SK-N-MC (cell line): ENCODE data around the gene ZMYND12.

Experiments
- DNase-seq: peaks from one replicate; pipeline ENCODE4 v3.0.0-alpha.2; 2011; ENCODE audit warnings: low read depth, low spot score
- H3K27ac ChIP-seq: fragments of 200-600 bp; sonication (generic); 2 replicates; pipeline ENCODE4 v1.5.1; 2016; ENCODE audit warnings: mixed run types
- H3K36me3 ChIP-seq: fragments of 200-600 bp; sonication (generic); 2 replicates; pipeline ENCODE4 v1.6.1; 2017; ENCODE audit warnings: antibody characterized with exemption, low read length, mixed read lengths; ENCODE audit not compliant: insufficient read depth
- H3K4me3 ChIP-seq: fragments of 200-600 bp; sonication (generic); 2 replicates; pipeline ENCODE4 v1.5.1; 2016
- H3K9ac ChIP-seq: fragments of 200-600 bp; sonication (generic); 2 replicates; pipeline ENCODE4 v1.8.0; 2017; ENCODE audit warnings: mixed run types, mixed read lengths; ENCODE audit not compliant: insufficient read length
- H3K9me3 ChIP-seq: fragments of 200-600 bp; sonication (generic); 2 replicates; pipeline ENCODE4 v1.6.1; 2017; ENCODE audit warnings: low read depth, mild to moderate bottlenecking, antibody characterized with exemption, low read length, moderate library complexity, mixed read lengths
- EZH2 ChIP-seq: fragments of 200-600 bp; sonication (generic); IDR thresholded peaks from one replicate; pipeline ENCODE4 v1.6.1; 2017; ENCODE audit warnings: antibody characterized with exemption
- FOXP2 ChIP-seq: optimal IDR thresholded peaks from 2 replicates; pipeline ENCODE3; 2011; ENCODE audit warnings: mild to moderate bottlenecking, moderate library complexity; ENCODE audit not compliant: insufficient read depth; ENCODE audit errors: extremely low read length, control extremely low read depth
- POLR2AphosphoS5 ChIP-seq: IDR thresholded peaks from 2 replicates; pipeline ENCODE4 v1.6.1; 2012; ENCODE audit warnings: mild to moderate bottlenecking, low read depth, low read length, borderline replicate concordance

Gene ZMYND12

GRCh38 chr1:42392255-42392654 is 63.6 kb downstream of the ZMYND12 start:
- H3K4me3 ChIP-seq, result no peak overlapping the region
- DNase-seq, result no peak

GRCh38 chr1:42386051-42386450 is 69.8 kb downstream of the ZMYND12 start:
- Histone ChIP-seq H3K36me3 (no peaks in the 10 kb centered on the region), H3K27ac (no peak overlapping the region), H3K4me3 (no peak overlapping the region), H3K9ac (no peak overlapping the region), H3K9me3 (no peaks in the 10 kb centered on the region)
- TF ChIP-seq EZH2 (no peak), FOXP2 (no peak), POLR2AphosphoS5 (no peak)
- no peak for DNase-seq

More at GRCh38 chr1:42392255-42392654, 63.6 kb downstream of the ZMYND12 start:
- no peak overlapping the region for H3K9ac ChIP-seq
- no peak for TF ChIP-seq POLR2AphosphoS5
- TF ChIP-seq EZH2, result no peak
- no peak for TF ChIP-seq FOXP2
- H3K9me3 ChIP-seq, result no peaks in the 10 kb centered on the region
- no peak overlapping the region for H3K27ac ChIP-seq
- H3K36me3 ChIP-seq, result no peaks in the 10 kb centered on the region

- Histone ChIP-seq H3K9me3 (no peaks in the 10 kb centered on the region), H3K4me3 (no peak overlapping the region), H3K36me3 (no peaks in the 10 kb centered on the region), H3K9ac (no peak overlapping the region), H3K27ac (no peak overlapping the region)
- TF ChIP-seq EZH2 (no peak), FOXP2 (no peak), POLR2AphosphoS5 (no peak)
- DNase-seq, result no peak
These were observed 70.5 kb downstream of the ZMYND12 start for GRCh38 chr1:42385283-42385682.

GRCh38 chr1:42381280-42381673 is 74.5 kb downstream of the ZMYND12 start:
- no peaks in the 10 kb centered on the region for H3K36me3 ChIP-seq
- H3K9me3 ChIP-seq, result no peaks in the 10 kb centered on the region
- no peak overlapping the region for H3K27ac ChIP-seq
- no peak overlapping the region for H3K9ac ChIP-seq
- TF ChIP-seq EZH2 (peak; percentile 91), FOXP2 (no peak), POLR2AphosphoS5 (no peak)
- no peak for DNase-seq
- peak overlapping the region; percentile 69 for H3K4me3 ChIP-seq

- Histone ChIP-seq H3K9me3 (no peaks in the 10 kb centered on the region), H3K4me3 (peak within 1 kb of the TSS; percentile 69), H3K27ac (no peak within 1 kb of the TSS), H3K9ac (no peak within 1 kb of the TSS), H3K36me3 (no peaks in the 10 kb centered on the region)
- DNase-seq, result no peak
- TF ChIP-seq FOXP2, result no peak
These were observed 75.1 kb downstream of the ZMYND12 start, which contains the start of gene RIMKLA for GRCh38 chr1:42380586-42381279. Gene RIMKLA (plus strand): TSS chr1:42380792. CDS start chr1:42380935, 143 bp downstream.
